Liver (tissue), 9 donors: Measurements from ENCODE around the gene YDJC. TPM values are rescaled to one million over a fixed set of nuclear protein-coding genes. Genes with fewer than 3 reads are reported as not detected.

Source experiments
- DNase-seq: peaks from one replicate; pipeline ENCODE4 v3.0.0-alpha.2; 2017; ENCODE audit warnings: low spot score
- H3K27ac ChIP-seq, 2 donors: one replicate each; pipeline ENCODE4 v1.7.0; 2013; ENCODE audit warnings: inconsistent platforms in 2 of 2, low read length in 2 of 2, control low read depth in 1 of 2, low read depth in 1 of 2, mild to moderate bottlenecking in 1 of 2
- H3K27me3 ChIP-seq, 4 donors: one replicate each; pipeline versions ENCODE4 v1.6.1 to v1.7.0; 2013; ENCODE audit warnings: low read length in 3 of 4, inconsistent platforms in 1 of 4, mild to moderate bottlenecking in 1 of 4, moderate library complexity in 1 of 4; ENCODE audit not compliant: control insufficient read depth in 4 of 4, insufficient read depth in 4 of 4
- H3K36me3 ChIP-seq, 4 donors: one replicate each; pipeline versions ENCODE4 v1.6.1 to v1.7.0; 2013; ENCODE audit warnings: low read length in 3 of 4, mild to moderate bottlenecking in 3 of 4, low read depth in 1 of 4, moderate library complexity in 1 of 4; ENCODE audit not compliant: control insufficient read depth in 4 of 4, insufficient read depth in 3 of 4
- H3K4me1 ChIP-seq, 4 donors: one replicate each; pipeline versions ENCODE4 v1.6.1 to v1.7.0; 2013; ENCODE audit warnings: low read length in 3 of 4, mild to moderate bottlenecking in 3 of 4, moderate library complexity in 1 of 4; ENCODE audit not compliant: control insufficient read depth in 4 of 4, insufficient read depth in 4 of 4
- H3K4me3 ChIP-seq, 3 donors: one replicate each; pipeline versions ENCODE4 v1.6.1 to v1.7.0; 2013; ENCODE audit warnings: low read length in 3 of 3, control low read depth in 1 of 3, low read depth in 1 of 3, mild to moderate bottlenecking in 1 of 3
- H3K9ac ChIP-seq, 2 donors: one replicate each; pipeline ENCODE4 v1.7.0; 2013; ENCODE audit warnings: low read length in 2 of 2, mild to moderate bottlenecking in 2 of 2, moderate library complexity in 2 of 2, control low read depth in 1 of 2, low read depth in 1 of 2
- H3K9me3 ChIP-seq, 4 donors: one replicate each; pipeline versions ENCODE4 v1.6.1 to v1.7.0; 2013; ENCODE audit warnings: low read length in 3 of 4; ENCODE audit not compliant: control insufficient read depth in 4 of 4
- ATF3 ChIP-seq: IDR thresholded peaks from 2 replicates; pipeline ENCODE4 v1.6.1; 2016; ENCODE audit warnings: antibody characterized with exemption
- CTCF ChIP-seq: fragments of 150-350 bp; IDR thresholded peaks from 2 replicates; pipeline ENCODE4 v1.5.1; 2017; ENCODE audit warnings: improper control_type of control experiment, low read depth, low read length; ENCODE audit not compliant: missing input control
- EGR1 ChIP-seq, 2 donors: IDR thresholded peaks; 2 replicates each; pipeline ENCODE4 v1.6.1; 2016 to 2018; ENCODE audit warnings: antibody characterized with exemption in 2 of 2, low read depth in 2 of 2
- FOXA1 ChIP-seq: IDR thresholded peaks from 2 replicates; pipeline ENCODE4 v1.6.1; 2016; ENCODE audit warnings: antibody characterized with exemption
- FOXA2 ChIP-seq: IDR thresholded peaks from 2 replicates; pipeline ENCODE4 v1.6.1; 2016; ENCODE audit warnings: antibody characterized with exemption
- GABPA ChIP-seq, 2 donors: IDR thresholded peaks in 1 of 2; conservative IDR thresholded peaks in 1 of 2; 2 replicates each; pipeline ENCODE4 v1.6.1; 2016; ENCODE audit warnings: antibody characterized with exemption in 2 of 2, mild to moderate bottlenecking in 1 of 2, moderate library complexity in 1 of 2
- HNF4A ChIP-seq, 2 donors: conservative IDR thresholded peaks; 2 replicates each; pipeline ENCODE4 v1.6.1; 2016; ENCODE audit warnings: antibody characterized with exemption in 2 of 2, mild to moderate bottlenecking in 2 of 2
- HNF4G ChIP-seq: IDR thresholded peaks from 2 replicates; pipeline ENCODE4 v1.6.1; 2016; ENCODE audit warnings: antibody characterized with exemption
- JUND ChIP-seq, 2 donors: IDR thresholded peaks; 2 replicates each; pipeline ENCODE4 v1.6.1; 2016; ENCODE audit warnings: antibody characterized with exemption in 2 of 2
- MAX ChIP-seq: IDR thresholded peaks from 2 replicates; pipeline ENCODE4 v1.6.1; 2016; ENCODE audit warnings: antibody characterized with exemption
- NR2F2 ChIP-seq: IDR thresholded peaks from 2 replicates; pipeline ENCODE4 v1.6.1; 2016; ENCODE audit warnings: antibody characterized with exemption
- RAD21 ChIP-seq, 2 donors: IDR thresholded peaks; 2 replicates each; pipeline ENCODE4 v1.6.1; 2016; ENCODE audit warnings: antibody characterized with exemption in 2 of 2, mild to moderate bottlenecking in 2 of 2
- REST ChIP-seq: IDR thresholded peaks from 2 replicates; pipeline ENCODE4 v1.6.1; 2016; ENCODE audit warnings: antibody characterized with exemption, mild to moderate bottlenecking
- RXRA ChIP-seq, 2 donors: IDR thresholded peaks; 2 replicates each; pipeline ENCODE4 v1.6.1; 2017 to 2018; ENCODE audit warnings: antibody characterized with exemption in 2 of 2, mild to moderate bottlenecking in 1 of 2
- SP1 ChIP-seq: IDR thresholded peaks from 2 replicates; pipeline ENCODE4 v1.6.1; 2018; ENCODE audit warnings: antibody characterized with exemption, mild to moderate bottlenecking
- TAF1 ChIP-seq: conservative IDR thresholded peaks from 2 replicates; pipeline ENCODE4 v1.6.1; 2016; ENCODE audit warnings: antibody characterized with exemption, mild to moderate bottlenecking
- YY1 ChIP-seq: IDR thresholded peaks from 2 replicates; pipeline ENCODE4 v1.6.1; 2016; ENCODE audit warnings: antibody characterized with exemption, mild to moderate bottlenecking
- ZBTB33 ChIP-seq: IDR thresholded peaks from 2 replicates; pipeline ENCODE4 v1.6.1; 2016; ENCODE audit warnings: antibody characterized with exemption
- WGBS: extraction: QIAGEN DNeasy Blood & Tissue Kit; methylation state at CpG from one replicate; pipeline ENCODE4 v1.1.7; 2013; 5-methylcytosine and 5-hydroxymethylcytosine counted together
- polyA plus RNA-seq, 2 donors: library from polyadenylated mRNA; stranded (reverse) in 1 of 2; unstranded in 1 of 2; fragments of 200-250 nt in 1 of 2; fragments of >200 nt in 1 of 2; fragmentation: Nextera tagmentation in 1 of 2; extraction: Ambion mirVana in 1 of 2; gene quantifications; one replicate each; pipeline versions ENCODE4 v1.2.1 to v1.2.3, GENCODE V29; 2013 to 2015
- total RNA-seq, 2 donors: library from RNA; depleted of rRNA; stranded (reverse); fragments of >200 nt; gene quantifications; one replicate each; pipeline ENCODE4 v1.2.3, GENCODE V29; 2014
- donor health status: healthy.
- donor health status: healthy.
- donor health status: healthy.
- donor health status: healthy.
- donor health status: healthy.

YDJC gene
- total and polyA plus RNA-seq, 4 donors = 8.0 to 18.7 (median 8.3) TPM

GRCh38 chr22:21652010-21652546, 22.3 kb upstream of the YDJC start:
- WGBS = 3% methylated on average over 44 of the region's 44 CpGs

GRCh38 chr22:21651521-21652009, 21.7 kb upstream of the YDJC start:
- Histone ChIP-seq H3K4me1 (peaks cover 11 to 17% (median 13%) of the 10 kb centered on the region in 4 donors), H3K27ac (no peak overlapping the region), H3K9me3 (no peaks in the 10 kb centered on the region), H3K27me3 (no peaks in the 10 kb centered on the region), H3K9ac (no peak overlapping the region), H3K36me3 (peaks cover 0 to 5% (median 3%) of the 10 kb centered on the region in 4 donors), H3K4me3 (peak overlapping the region in 2 of 3 donors; percentile 50 to 52)
- WGBS = 5% methylated on average over 29 of the region's 29 CpGs
- TF ChIP-seq RAD21 (IDR thresholded peaks at IDR 0.05) (no peak), TAF1 (no peak), ZBTB33 (no peak), GABPA (IDR thresholded peaks at IDR 0.05 in 1 of 2, conservative IDR thresholded peaks at IDR 0.05 in 1 of 2) (no peak), MAX (no peak), FOXA2 (no peak), YY1 (no peak), CTCF (no peak), RXRA (IDR thresholded peaks at IDR 0.05) (no peak), NR2F2 (no peak), JUND (IDR thresholded peaks at IDR 0.05) (no peak), FOXA1 (no peak), REST (no peak), HNF4G (no peak), HNF4A (conservative IDR thresholded peaks at IDR 0.05) (no peak), ATF3 (no peak), EGR1 (IDR thresholded peaks at IDR 0.05; ENCODE audit: low read depth in 2 of 2) (no peak), SP1 (no peak)
- no peak for DNase-seq

More at GRCh38 chr22:21652010-21652546, 22.3 kb upstream of the YDJC start:
- Histone ChIP-seq H3K9ac (no peak overlapping the region), H3K4me3 (peak overlapping the region in 2 of 3 donors; percentile 50 to 52), H3K27me3 (no peaks in the 10 kb centered on the region), H3K36me3 (peaks cover 0 to 5% (median 3%) of the 10 kb centered on the region in 4 donors), H3K4me1 (peaks cover 11 to 17% (median 13%) of the 10 kb centered on the region in 4 donors), H3K9me3 (no peaks in the 10 kb centered on the region), H3K27ac (no peak overlapping the region)
- DNase-seq = peak; percentile 83
- peak; percentile 53 for TF ChIP-seq SP1
- no peak for TF ChIP-seq YY1
